Cerebellar nuclear complex (tissue), 1 donor: ENCODE data around the gene KLHDC10.
"Not testable (repeated sequence)": the region's sequence is repeated elsewhere in the genome, so short reads cannot be mapped to it uniquely, and the experiment has no call there.

Experiments
- DNase-seq, 2 experiments: peaks; one replicate each; lab custom pipeline; 2025; lab: John Stamatoyannopoulos, UW

The KLHDC10 gene

GRCh38 chr7:130141161-130141883, 71.0 kb downstream of the KLHDC10 start:
- DNase-seq: peak; percentile 90 to 97

GRCh38 chr7:130141884-130142653, 71.7 kb downstream of the KLHDC10 start:
- no peak for DNase-seq

- DNase-seq: peak in 1 of 2 experiments; percentile 35
These were observed 72.5 kb downstream of the KLHDC10 start for GRCh38 chr7:130142654-130143333.

GRCh38 chr7:130143334-130143732, 73.0 kb downstream of the KLHDC10 start:
- no peak for DNase-seq

- DNase-seq: no peak
These were observed 73.6 kb downstream of the KLHDC10 start for GRCh38 chr7:130143986-130144311.

GRCh38 chr7:130144312-130145171, 74.2 kb downstream of the KLHDC10 start:
- no peak for DNase-seq

GRCh38 chr7:130145424-130146100, 75.2 kb downstream of the KLHDC10 start:
- DNase-seq: no peak

- not testable (repeated sequence) for DNase-seq
These were observed 75.8 kb downstream of the KLHDC10 start for GRCh38 chr7:130146142-130146541.

GRCh38 chr7:130146693-130147405, 76.5 kb downstream of the KLHDC10 start:
- no peak for DNase-seq

- DNase-seq: no peak
These were observed 77.5 kb downstream of the KLHDC10 start for GRCh38 chr7:130147710-130148325.

GRCh38 chr7:130148561-130148960, 78.2 kb downstream of the KLHDC10 start:
- DNase-seq: peak; percentile 37 to 77

GRCh38 chr7:130149281-130150139, 79.2 kb downstream of the KLHDC10 start:
- DNase-seq: peak; percentile 39 to 79

- DNase-seq: no peak
These were observed 80.3 kb downstream of the KLHDC10 start for GRCh38 chr7:130150587-130150986.

- DNase-seq: no peak
These were observed 81.5 kb downstream of the KLHDC10 start for GRCh38 chr7:130151591-130152492.

GRCh38 chr7:130152493-130153210, 82.3 kb downstream of the KLHDC10 start:
- no peak for DNase-seq

- DNase-seq: no peak
These were observed 83.0 kb downstream of the KLHDC10 start for GRCh38 chr7:130153211-130153908.

GRCh38 chr7:130154131-130154500, 83.8 kb downstream of the KLHDC10 start:
- peak in 1 of 2 experiments; percentile 64 for DNase-seq
